ENCODE results near the gene RFX4.

RFX4 gene

DNA sequence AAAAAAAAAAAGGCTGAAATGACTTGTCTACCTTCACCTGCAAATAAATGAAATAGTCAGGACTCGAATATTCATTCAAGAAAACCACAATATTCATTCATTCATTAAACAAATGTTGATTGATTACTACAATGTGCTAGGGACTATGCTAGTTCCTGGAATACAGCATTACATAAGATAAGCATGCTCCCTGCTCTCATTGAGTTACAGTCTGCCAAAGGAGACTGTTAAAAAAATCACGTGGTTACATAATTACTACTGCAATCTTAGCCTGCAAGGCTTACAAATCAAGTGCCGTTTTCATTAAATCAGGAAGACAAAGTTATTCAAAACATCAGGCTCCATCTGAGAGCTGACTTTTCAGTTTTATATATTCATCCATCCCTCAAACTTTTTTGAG lies 121.3 kb downstream of the RFX4 start:
- no peak overlapping the region for H3K27ac ChIP-seq (ENCODE audit: poor library complexity, severe bottlenecking)
- H3K9me3 ChIP-seq (ENCODE audit: severe bottlenecking), result no peaks in the 10 kb centered on the region
- ATAC-seq (ENCODE audit: low read depth) (no peak), DNase-seq (ENCODE audit: low spot score) (no peak)
- H3K4me3 ChIP-seq (ENCODE audit: severe bottlenecking), result no peak overlapping the region
- no peaks in the 10 kb centered on the region for H3K36me3 ChIP-seq (ENCODE audit: low read depth)
- peaks cover 6% of the 10 kb centered on the region for H3K27me3 ChIP-seq (ENCODE audit: insufficient read depth, poor library complexity, severe bottlenecking)
- no peaks in the 10 kb centered on the region for H3K4me1 ChIP-seq (ENCODE audit: insufficient read depth, poor library complexity, severe bottlenecking)
- TF ChIP-seq, protein P1, sequence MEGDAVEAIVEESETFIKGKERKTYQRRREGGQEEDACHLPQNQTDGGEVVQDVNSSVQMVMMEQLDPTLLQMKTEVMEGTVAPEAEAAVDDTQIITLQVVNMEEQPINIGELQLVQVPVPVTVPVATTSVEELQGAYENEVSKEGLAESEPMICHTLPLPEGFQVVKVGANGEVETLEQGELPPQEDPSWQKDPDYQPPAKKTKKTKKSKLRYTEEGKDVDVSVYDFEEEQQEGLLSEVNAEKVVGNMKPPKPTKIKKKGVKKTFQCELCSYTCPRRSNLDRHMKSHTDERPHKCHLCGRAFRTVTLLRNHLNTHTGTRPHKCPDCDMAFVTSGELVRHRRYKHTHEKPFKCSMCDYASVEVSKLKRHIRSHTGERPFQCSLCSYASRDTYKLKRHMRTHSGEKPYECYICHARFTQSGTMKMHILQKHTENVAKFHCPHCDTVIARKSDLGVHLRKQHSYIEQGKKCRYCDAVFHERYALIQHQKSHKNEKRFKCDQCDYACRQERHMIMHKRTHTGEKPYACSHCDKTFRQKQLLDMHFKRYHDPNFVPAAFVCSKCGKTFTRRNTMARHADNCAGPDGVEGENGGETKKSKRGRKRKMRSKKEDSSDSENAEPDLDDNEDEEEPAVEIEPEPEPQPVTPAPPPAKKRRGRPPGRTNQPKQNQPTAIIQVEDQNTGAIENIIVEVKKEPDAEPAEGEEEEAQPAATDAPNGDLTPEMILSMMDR (IDR thresholded peaks at IDR 0.05; ENCODE audit: poor library complexity, severe bottlenecking), result no peak

DNA sequence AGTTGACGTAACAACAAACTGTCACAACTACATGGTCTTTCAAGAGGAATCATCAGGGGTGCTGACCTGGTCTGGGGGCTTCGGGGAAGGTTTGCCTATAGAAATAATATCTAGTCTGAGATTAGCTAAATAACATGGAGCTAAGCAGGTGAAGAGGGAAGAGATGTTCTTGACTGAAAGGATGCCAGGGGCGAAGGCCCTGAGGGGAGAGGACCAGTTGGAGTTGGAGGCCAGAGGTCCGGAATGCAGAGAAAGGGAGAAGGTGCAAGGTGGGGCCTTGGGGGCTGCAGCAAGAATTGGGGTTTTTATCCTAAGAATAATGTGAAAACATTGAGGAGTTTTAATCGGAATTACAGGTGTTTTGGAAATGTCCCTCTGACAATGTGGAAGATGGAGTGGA lies 123.2 kb downstream of the RFX4 start:
- H3K4me1 ChIP-seq (ENCODE audit: insufficient read depth, poor library complexity, severe bottlenecking), result no peaks in the 10 kb centered on the region
- H3K36me3 ChIP-seq (ENCODE audit: low read depth), result no peaks in the 10 kb centered on the region
- no peak overlapping the region for H3K27ac ChIP-seq (ENCODE audit: poor library complexity, severe bottlenecking)
- DNase-seq (ENCODE audit: low spot score) (no peak), ATAC-seq (ENCODE audit: low read depth) (no peak)
- no peak overlapping the region for H3K4me3 ChIP-seq (ENCODE audit: severe bottlenecking)
- H3K9me3 ChIP-seq (ENCODE audit: severe bottlenecking), result no peaks in the 10 kb centered on the region
- TF ChIP-seq, protein P1 (IDR thresholded peaks at IDR 0.05; ENCODE audit: poor library complexity, severe bottlenecking), result no peak
- peaks cover 8% of the 10 kb centered on the region for H3K27me3 ChIP-seq (ENCODE audit: insufficient read depth, poor library complexity, severe bottlenecking)

GRCh38 chr12:106709068-106709511 lies 126.3 kb downstream of the RFX4 start:
- Histone ChIP-seq H3K4me3 (ENCODE audit: severe bottlenecking) (no peak overlapping the region), H3K27ac (ENCODE audit: poor library complexity, severe bottlenecking) (no peak overlapping the region), H3K4me1 (ENCODE audit: insufficient read depth, poor library complexity, severe bottlenecking) (no peaks in the 10 kb centered on the region), H3K27me3 (ENCODE audit: insufficient read depth, poor library complexity, severe bottlenecking) (peaks cover 16% of the 10 kb centered on the region), H3K9me3 (ENCODE audit: severe bottlenecking) (no peaks in the 10 kb centered on the region), H3K36me3 (ENCODE audit: low read depth) (no peaks in the 10 kb centered on the region)
- TF ChIP-seq, protein P1 (IDR thresholded peaks at IDR 0.05; ENCODE audit: poor library complexity, severe bottlenecking), result no peak
- ATAC-seq (ENCODE audit: low read depth) (no peak), DNase-seq (ENCODE audit: low spot score) (no peak)

GRCh38 chr12:106710143-106710893 lies 127.5 kb downstream of the RFX4 start:
- H3K27me3 ChIP-seq (ENCODE audit: insufficient read depth, poor library complexity, severe bottlenecking), result peaks cover 16% of the 10 kb centered on the region
- TF ChIP-seq, protein P1 (IDR thresholded peaks at IDR 0.05; ENCODE audit: poor library complexity, severe bottlenecking), result no peak
- H3K27ac ChIP-seq (ENCODE audit: poor library complexity, severe bottlenecking), result no peak overlapping the region
- H3K4me3 ChIP-seq (ENCODE audit: severe bottlenecking), result no peak overlapping the region
- DNase-seq (ENCODE audit: low spot score) (no peak), ATAC-seq (ENCODE audit: low read depth) (no peak)
- no peaks in the 10 kb centered on the region for H3K36me3 ChIP-seq (ENCODE audit: low read depth)
- H3K4me1 ChIP-seq (ENCODE audit: insufficient read depth, poor library complexity, severe bottlenecking), result no peaks in the 10 kb centered on the region
- no peaks in the 10 kb centered on the region for H3K9me3 ChIP-seq (ENCODE audit: severe bottlenecking)

DNA sequence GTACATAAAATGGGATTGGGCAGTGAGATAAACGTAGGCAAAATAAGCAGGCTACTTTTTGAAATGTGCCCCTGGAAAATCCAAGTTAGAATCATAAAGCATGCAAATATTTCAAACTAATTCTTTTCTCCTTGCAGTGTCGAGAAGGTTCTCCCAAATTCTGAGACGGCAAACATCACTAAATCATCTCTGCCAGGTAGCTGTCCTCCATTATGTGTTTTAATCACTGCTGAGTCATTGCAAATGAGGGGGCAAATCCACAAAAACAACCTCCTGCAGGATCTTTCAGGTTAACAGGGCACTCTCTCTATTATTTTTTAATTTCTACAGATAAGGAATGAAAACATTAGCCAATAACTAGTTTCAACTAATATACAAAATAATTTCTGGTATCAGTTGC lies 128.5 kb downstream of the RFX4 start:
- peaks cover 16% of the 10 kb centered on the region for H3K27me3 ChIP-seq (ENCODE audit: insufficient read depth, poor library complexity, severe bottlenecking)
- TF ChIP-seq, protein P1 (IDR thresholded peaks at IDR 0.05; ENCODE audit: poor library complexity, severe bottlenecking), result no peak

More for the DNA sequence above, 128.5 kb downstream of the RFX4 start:
- Histone ChIP-seq H3K4me1 (ENCODE audit: insufficient read depth, poor library complexity, severe bottlenecking) (no peaks in the 10 kb centered on the region), H3K4me3 (ENCODE audit: severe bottlenecking) (no peak overlapping the region), H3K9me3 (ENCODE audit: severe bottlenecking) (no peaks in the 10 kb centered on the region), H3K36me3 (ENCODE audit: low read depth) (no peaks in the 10 kb centered on the region), H3K27ac (ENCODE audit: poor library complexity, severe bottlenecking) (no peak overlapping the region)
- no peak for ATAC-seq (ENCODE audit: low read depth)
- no peak for DNase-seq (ENCODE audit: low spot score)

All from RWPE2 (cell line).